Spleen (tissue), 7 donors: ENCODE data around the gene IGF1R.

ENCODE experiments used
- CTCF ChIP-seq, 11 experiments: fragments of 200-600 bp in 7 of 11; fragments of 450-650 bp in 4 of 11; sonication (generic) in 4 of 11; IDR thresholded peaks in 8 of 11; conservative IDR thresholded peaks in 3 of 11; 1 replicate in 7 of 11; 2 replicates in 4 of 11; pipeline versions ENCODE4 v1.4.0 to v1.8.0; 2016 to 2021; ENCODE audit warnings: antibody characterized with exemption in 11 of 11, inconsistent platforms in 4 of 11, mild to moderate bottlenecking in 1 of 11
- POLR2A ChIP-seq, 3 donors: fragments of 450-650 bp; IDR thresholded peaks; one replicate each; pipeline ENCODE4 v1.5.1; 2017; ENCODE audit warnings: antibody characterized with exemption in 3 of 3, mild to moderate bottlenecking in 1 of 3
- POLR2AphosphoS5 ChIP-seq, 3 donors: sonication (generic); formaldehyde crosslinking; IDR thresholded peaks; one replicate each; pipeline ENCODE4 v1.5.1; 2017; ENCODE audit warnings: antibody characterized with exemption in 3 of 3
- donor health status: DM: no; HTN: no; CAD: no; lungs with moderate emphysema.
- donor health status: DM: no; HTN: no; CAD: no.
- donor health status: DM: no; HTN: no; CAD: no.

GRCh38 chr15:98676586-98677270 lies 28.4 kb downstream of the IGF1R start:
- TF ChIP-seq CTCF (IDR thresholded peaks at IDR 0.05 in 8 of 11, conservative IDR thresholded peaks at IDR 0.05 in 3 of 11) (no peak), POLR2AphosphoS5 (IDR thresholded peaks at IDR 0.05) (no peak), POLR2A (IDR thresholded peaks at IDR 0.05) (no peak)
